T-helper 2 cell treated with Interferon-gamma antibody and Interleukin-4, amounts not matched to agents 100 ng/mL and 5 ng/mL, for 36 hours (primary cell): ENCODE data around the gene FBXO39. TPM values are rescaled to one million over a fixed set of nuclear protein-coding genes. Genes with fewer than 3 reads are reported as not detected.

Experiments used
- total RNA-seq: library from RNA; stranded (reverse); gene quantifications from 2 replicates; pipeline ENCODE4 v1.2.3, GENCODE V29; 2022

Gene FBXO39
- total RNA-seq, 1 donor from 2014 or later, result 1.6 TPM

Other genes with a start within 250 kb of the FBXO39 start
- 0.50 and 0.77 TPM in 2 replicates for gene PITPNM3, start 219.7 kb upstream of the FBXO39 start, total RNA-seq
- gene KIAA0753, start 135.5 kb upstream of the FBXO39 start, total RNA-seq, result 16.5 and 19.1 TPM in 2 replicates
- gene TXNDC17, start 135.2 kb upstream of the FBXO39 start, total RNA-seq, result 76.9 and 82.4 TPM in 2 replicates
- gene MED31, start 124.6 kb upstream of the FBXO39 start, total RNA-seq, result 16.8 and 19.1 TPM in 2 replicates
- 1.6 and 1.7 TPM in 2 replicates for gene C17orf100, start 124.5 kb upstream of the FBXO39 start, total RNA-seq
- not detected in 2 replicates for gene SLC13A5, start 62.8 kb upstream of the FBXO39 start, total RNA-seq
- gene XAF1, start 20.2 kb upstream of the FBXO39 start, total RNA-seq, result 199 and 213 TPM in 2 replicates
- not detected in 2 replicates for gene TEKT1, start 55.5 kb downstream of the FBXO39 start, total RNA-seq
- not detected in 2 replicates for gene ALOX12, start 219.8 kb downstream of the FBXO39 start, total RNA-seq
- 138 and 139 TPM in 2 replicates for gene RNASEK, start 236.4 kb downstream of the FBXO39 start, total RNA-seq
- gene BCL6B, start 246.8 kb downstream of the FBXO39 start, total RNA-seq, result 0.36 and 0.39 TPM in 2 replicates